H1 (cell line): ENCODE measurements around the gene CFAP74. TPM values are rescaled to one million over a fixed set of nuclear protein-coding genes. Genes with fewer than 3 reads are reported as not detected.

Source experiments
- CTCF ChIA-PET: fragments of 300-600 bp; sonication (Branson Sonifier 250); formaldehyde crosslinking; loops from one replicate; lab custom pipeline; 2021; ENCODE audit not compliant: partially characterized antibody; lab: Charles Lee
- POLR2A ChIA-PET: fragments of 300-600 bp; sonication (Branson Sonifier 250); formaldehyde crosslinking; loops from one replicate; lab custom pipeline; 2021; ENCODE audit warnings: inconsistent platforms; ENCODE audit not compliant: partially characterized antibody; lab: Charles Lee
- DNase-seq, 2 experiments: peaks; one replicate each; pipeline versions ENCODE4 v3.0.0 to v3.0.0-alpha.2; 2010 to 2022; ENCODE audit warnings: low spot score in 2 of 2, low read depth in 1 of 2, mixed read lengths in 1 of 2
- FAIRE-seq: peaks from 2 replicates; lab custom pipeline; 2011; peaks lifted over from hg19 to GRCh38; lab: Jason Lieb, UNC
- H2AFZ ChIP-seq: 2 replicates; pipeline ENCODE4 v1.8.1; 2012; ENCODE audit warnings: low read length, inconsistent platforms
- H2AK5ac ChIP-seq: 2 replicates; pipeline ENCODE4 v1.6.1; 2013; ENCODE audit warnings: low read depth, low read length
- H2BK120ac ChIP-seq: replicated peaks from 2 replicates; pipeline ENCODE3; 2013; ENCODE audit warnings: low read depth, low read length, inconsistent platforms
- H2BK12ac ChIP-seq: 2 replicates; pipeline ENCODE4 v1.6.1; 2013; ENCODE audit warnings: low read depth, low read length
- H2BK15ac ChIP-seq: 2 replicates; pipeline ENCODE4 v1.6.1; 2013; ENCODE audit warnings: low read length
- H2BK20ac ChIP-seq: 2 replicates; pipeline ENCODE4 v1.6.1; 2013; ENCODE audit warnings: low read length
- H2BK5ac ChIP-seq: 2 replicates; pipeline ENCODE4 v1.6.1; 2013; ENCODE audit warnings: low read depth, low read length
- H3K14ac ChIP-seq: 2 replicates; pipeline ENCODE4 v1.6.1; 2013; ENCODE audit warnings: inconsistent platforms; ENCODE audit not compliant: insufficient read length
- H3K18ac ChIP-seq: 2 replicates; pipeline ENCODE4 v1.6.1; 2013; ENCODE audit warnings: low read length; ENCODE audit errors: extremely low read depth
- H3K23ac ChIP-seq: 2 replicates; pipeline ENCODE4 v1.6.1; 2013; ENCODE audit warnings: inconsistent platforms; ENCODE audit not compliant: insufficient read length
- H3K23me2 ChIP-seq: 2 replicates; pipeline ENCODE4 v1.6.1; 2013; ENCODE audit warnings: low read depth, low read length
- H3K27ac ChIP-seq: 2 replicates; pipeline ENCODE4 v1.6.1; 2011; ENCODE audit warnings: low read depth, low read length, inconsistent platforms
- H3K27me3 ChIP-seq, 4 experiments: replicated peaks in 1 of 4; 1 replicate in 1 of 4; 2 replicates in 3 of 4; pipeline versions ENCODE4 v1.6.1 to v1.8.1; 2011 to 2013; ENCODE audit warnings: low read length in 3 of 4, mild to moderate bottlenecking in 3 of 4, inconsistent platforms in 2 of 4, mixed read lengths in 2 of 4, moderate library complexity in 1 of 4; ENCODE audit not compliant: control insufficient read depth in 3 of 4, insufficient read depth in 3 of 4; ENCODE audit errors: extremely low read depth in 1 of 4
- H3K36me3 ChIP-seq, 4 experiments: 2 replicates each; pipeline versions ENCODE4 v1.6.1 to v1.8.1; 2011 to 2013; ENCODE audit warnings: mild to moderate bottlenecking in 4 of 4, low read length in 3 of 4, moderate library complexity in 2 of 4, control low read depth in 1 of 4, inconsistent platforms in 1 of 4; ENCODE audit not compliant: insufficient read depth in 4 of 4, control insufficient read depth in 2 of 4
- H3K4ac ChIP-seq: replicated peaks from 2 replicates; pipeline ENCODE3; 2013; ENCODE audit warnings: low read length, low read depth, mixed read lengths, inconsistent platforms; ENCODE audit not compliant: insufficient read length
- H3K4me1 ChIP-seq, 4 experiments: replicated peaks in 1 of 4; 1 replicate in 1 of 4; 2 replicates in 3 of 4; pipeline versions ENCODE4 v1.6.1 to v1.8.1; 2011 to 2013; ENCODE audit warnings: low read length in 3 of 4, inconsistent platforms in 2 of 4, mixed read lengths in 1 of 4; ENCODE audit not compliant: insufficient read depth in 4 of 4, control insufficient read depth in 3 of 4
- H3K4me2 ChIP-seq, 2 experiments: 2 replicates each; pipeline versions ENCODE4 v1.6.1 to v1.8.1; 2011 to 2013; ENCODE audit warnings: low read depth in 2 of 2, low read length in 2 of 2, control low read depth in 1 of 2, inconsistent platforms in 1 of 2, mild to moderate bottlenecking in 1 of 2; ENCODE audit not compliant: insufficient read depth in 1 of 2
- H3K4me3 ChIP-seq, 4 experiments: fragments of 200-600, 300-600 bp in 1 of 4; sonication (generic), shearing (Covaris generic), sonication (Bioruptor Twin) in 1 of 4; 2 replicates each; pipeline versions ENCODE4 v1.5.1 to v1.8.1; 2011 to 2016; ENCODE audit warnings: low read length in 4 of 4, low read depth in 3 of 4, control low read depth in 2 of 4, inconsistent platforms in 2 of 4, mild to moderate bottlenecking in 2 of 4, mixed read lengths in 1 of 4, moderate library complexity in 1 of 4; ENCODE audit not compliant: insufficient read depth in 2 of 4; ENCODE audit errors: extremely low read depth in 1 of 4
- H3K56ac ChIP-seq: replicated peaks from 2 replicates; pipeline ENCODE3; 2013; ENCODE audit warnings: low read depth, mild to moderate bottlenecking, mixed read lengths, low read length, inconsistent platforms; ENCODE audit not compliant: insufficient read length
- H3K79me1 ChIP-seq: 2 replicates; pipeline ENCODE4 v1.6.1; 2013; ENCODE audit warnings: low read depth, low read length, control low read depth
- H3K79me2 ChIP-seq, 2 experiments: 2 replicates each; pipeline versions ENCODE4 v1.6.1 to v1.8.1; 2012 to 2013; ENCODE audit warnings: low read length in 2 of 2, mild to moderate bottlenecking in 2 of 2, inconsistent platforms in 1 of 2; ENCODE audit not compliant: insufficient read depth in 2 of 2, control insufficient read depth in 1 of 2
- H3K9ac ChIP-seq, 4 experiments: replicated peaks in 1 of 4; 1 replicate in 1 of 4; 2 replicates in 3 of 4; pipeline versions ENCODE4 v1.6.1 to v1.8.1; 2011 to 2013; ENCODE audit warnings: low read depth in 3 of 4, low read length in 3 of 4, control low read depth in 2 of 4, mild to moderate bottlenecking in 2 of 4, moderate library complexity in 2 of 4, inconsistent platforms in 1 of 4; ENCODE audit errors: extremely low read depth in 1 of 4
- H3K9me3 ChIP-seq, 2 experiments: 2 replicates each; pipeline versions ENCODE4 v1.6.1 to v1.8.1; 2012 to 2013; ENCODE audit warnings: mild to moderate bottlenecking in 2 of 2, moderate library complexity in 2 of 2, control low read depth in 1 of 2, inconsistent platforms in 1 of 2, low read depth in 1 of 2, low read length in 1 of 2, mixed read lengths in 1 of 2; ENCODE audit not compliant: insufficient read depth in 2 of 2
- H4K20me1 ChIP-seq, 2 experiments: replicated peaks in 1 of 2; 2 replicates each; pipeline versions ENCODE3 to v1.8.1; 2011 to 2013; ENCODE audit warnings: inconsistent platforms in 2 of 2, low read length in 2 of 2, mild to moderate bottlenecking in 1 of 2; ENCODE audit not compliant: insufficient read depth in 2 of 2, control insufficient read depth in 1 of 2
- H4K5ac ChIP-seq: 2 replicates; pipeline ENCODE4 v1.6.1; 2013; ENCODE audit warnings: low read length, low read depth, mixed read lengths, inconsistent platforms; ENCODE audit not compliant: insufficient read length
- H4K8ac ChIP-seq: 2 replicates; pipeline ENCODE4 v1.8.0; 2013; ENCODE audit warnings: mild to moderate bottlenecking, moderate library complexity, low read length, inconsistent platforms; ENCODE audit not compliant: insufficient read depth; ENCODE audit errors: extremely low read depth
- H4K91ac ChIP-seq: replicated peaks from 2 replicates; pipeline ENCODE3; 2013; ENCODE audit warnings: low read length, mixed read lengths, inconsistent platforms; ENCODE audit not compliant: insufficient read length
- CBX5 ChIP-seq: fragments of 300-800, 300-1000 bp; sonication (generic); IDR thresholded peaks from 2 replicates; pipeline ENCODE4 v1.7.1; 2016; ENCODE audit warnings: antibody characterized with exemption, low read length, low read depth
- EP300 ChIP-seq, 2 experiments: IDR thresholded peaks; 1 replicate in 1 of 2; 2 replicates in 1 of 2; pipeline ENCODE4 v1.6.1; 2011 to 2012; ENCODE audit warnings: low read depth in 2 of 2, low read length in 2 of 2, mild to moderate bottlenecking in 2 of 2, borderline replicate concordance in 1 of 2, inconsistent platforms in 1 of 2, moderate library complexity in 1 of 2
- FOSL1 ChIP-seq: IDR thresholded peaks from 2 replicates; pipeline ENCODE4 v1.6.1; 2011; ENCODE audit warnings: mild to moderate bottlenecking, low read depth, low read length, moderate library complexity; ENCODE audit not compliant: insufficient read depth
- HDAC2 ChIP-seq, 2 experiments: fragments of 300-600 bp in 1 of 2; sonication (generic) in 1 of 2; IDR thresholded peaks; 2 replicates each; pipeline ENCODE4 v1.6.1; 2011 to 2012; ENCODE audit warnings: low read depth in 2 of 2, low read length in 2 of 2, mild to moderate bottlenecking in 2 of 2, moderate library complexity in 2 of 2, borderline replicate concordance in 1 of 2, inconsistent platforms in 1 of 2
- JUN ChIP-seq: IDR thresholded peaks from 2 replicates; pipeline ENCODE4 v1.6.1; 2011; ENCODE audit warnings: low read depth, mild to moderate bottlenecking, improper control_type of control experiment, low read length
- JUND ChIP-seq: IDR thresholded peaks from 2 replicates; pipeline ENCODE4 v1.6.1; 2011; ENCODE audit warnings: mild to moderate bottlenecking, improper control_type of control experiment, low read length
- POLR2AphosphoS5 ChIP-seq: IDR thresholded peaks from 2 replicates; pipeline ENCODE4 v1.6.1; 2011; ENCODE audit warnings: low read depth, low read length
- POU5F1 ChIP-seq: IDR thresholded peaks from 2 replicates; pipeline ENCODE4 v1.6.1; 2011; ENCODE audit warnings: low read depth, mild to moderate bottlenecking, low read length, moderate library complexity
- RAD21 ChIP-seq, 2 experiments: IDR thresholded peaks in 1 of 2; conservative IDR thresholded peaks in 1 of 2; 2 replicates each; pipeline ENCODE4 v1.6.1; 2011; ENCODE audit warnings: low read depth in 2 of 2, low read length in 2 of 2, improper control_type of control experiment in 1 of 2, inconsistent platforms in 1 of 2, mild to moderate bottlenecking in 1 of 2, moderate library complexity in 1 of 2
- RNF2 ChIP-seq: fragments of 200-900, 300-1000 bp; sonication (generic); IDR thresholded peaks from 2 replicates; pipeline ENCODE4 v1.7.1; 2016; ENCODE audit warnings: borderline replicate concordance, low read depth, mild to moderate bottlenecking, antibody characterized with exemption, low read length; ENCODE audit not compliant: poor library complexity, severe bottlenecking; ENCODE audit errors: missing control alignments
- RXRA ChIP-seq: IDR thresholded peaks from 2 replicates; pipeline ENCODE4 v1.6.1; 2011; ENCODE audit warnings: low read depth, mild to moderate bottlenecking, low read length, moderate library complexity; ENCODE audit not compliant: insufficient read depth
- TCF12 ChIP-seq: IDR thresholded peaks from 2 replicates; pipeline ENCODE4 v1.6.1; 2011; ENCODE audit warnings: low read depth, mild to moderate bottlenecking, low read length
- YY1 ChIP-seq: IDR thresholded peaks from 2 replicates; pipeline ENCODE4 v1.6.1; 2011; ENCODE audit warnings: low read depth, mild to moderate bottlenecking, low read length
- WGBS, 2 experiments: shearing (Covaris generic) in 1 of 2; methylation state at CpG; one replicate each; pipeline versions ENCODE4 v1.1.6 to v1.1.7; 2013 to 2015; ENCODE audit warnings: low lambda C conversion rate in 2 of 2, mixed read lengths in 2 of 2, inconsistent platforms in 1 of 2, low coverage in 1 of 2, missing lambda C conversion rate in 1 of 2; ENCODE audit not compliant: insufficient replicate concordance in 2 of 2, insufficient coverage in 1 of 2, insufficient read length in 1 of 2; ENCODE audit errors: extremely low coverage in 1 of 2, missing lambda C conversion rate in 1 of 2; 5-methylcytosine and 5-hydroxymethylcytosine counted together
- polyA plus RNA-seq, 7 experiments: library from polyadenylated mRNA; depleted of rRNA in 3 of 7; stranded (reverse) in 5 of 7; unstranded in 2 of 7; fragments of >200 nt in 5 of 7; fragments of 200-250 nt in 2 of 7; gene quantifications; 1 replicate in 5 of 7; 2 replicates in 1 of 7; 4 replicates in 1 of 7; pipeline versions ENCODE4 v1.2.1 to v1.2.3, GENCODE V29; 2011 to 2013; ENCODE audit warnings: missing spikeins in 2 of 7, mixed read lengths in 2 of 7
- total RNA-seq: library from RNA; stranded (reverse); fragmentation: NEBNext Ultra II Directional; extraction: Animal tissue kit (Norgen Biotek cat#: 25700); gene quantifications from 2 replicates; pipeline ENCODE4 v1.2.1, GENCODE V29; 2021

The CFAP74 gene
- total and polyA plus RNA-seq, 2 of the 8 experiments (the other 6 are each of a cell fraction or from before 2014, with no cell fraction given), result 0.09 to 0.20 TPM

DNA sequence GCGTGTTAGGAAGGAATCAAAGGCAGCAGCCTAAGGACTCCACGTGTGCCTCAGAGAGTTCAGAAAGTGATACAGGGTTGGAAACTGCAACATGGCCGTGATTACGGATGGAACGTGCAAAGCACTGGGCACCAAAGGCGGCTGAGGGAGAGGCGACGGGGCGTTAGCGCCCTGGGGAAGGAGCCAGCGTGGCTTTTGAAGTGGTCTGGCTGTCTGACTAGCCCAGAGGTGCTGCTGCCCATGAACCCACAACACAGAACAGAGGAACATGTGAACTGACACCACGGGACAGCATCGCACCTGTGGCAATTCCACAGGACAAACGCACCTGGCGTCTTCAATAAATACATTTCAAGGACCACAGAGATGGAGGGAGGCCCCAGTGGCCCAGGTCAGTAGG is 66.5 kb downstream of the CFAP74 start:
- WGBS, 2 experiments, result 91 to 100% methylated on average over 1 to 15 of the region's 15 CpGs

More for the DNA sequence above, 66.5 kb downstream of the CFAP74 start:
- no peaks in the 10 kb centered on the region for H3K79me1 ChIP-seq
- peaks cover 0 to 2% of the 10 kb centered on the region in 2 experiments for H4K20me1 ChIP-seq
- no peak for DNase-seq
- H3K4me2 ChIP-seq, result no peak overlapping the region
- H3K27ac ChIP-seq, result no peak overlapping the region
- TF ChIP-seq POU5F1 (no peak), JUN (no peak), HDAC2 (IDR thresholded peaks at IDR 0.05; ENCODE audit: borderline replicate concordance in 1 of 2, low read depth in 2 of 2, low read length in 2 of 2) (no peak), RNF2 (no peak), FOSL1 (no peak), POLR2AphosphoS5 (no peak), YY1 (no peak), CBX5 (no peak), TCF12 (no peak), RXRA (no peak), RAD21 (IDR thresholded peaks at IDR 0.05 in 1 of 2, conservative IDR thresholded peaks at IDR 0.05 in 1 of 2; ENCODE audit: low read depth in 2 of 2, low read length in 2 of 2) (no peak), EP300 (IDR thresholded peaks at IDR 0.05; ENCODE audit: borderline replicate concordance in 1 of 2, low read depth in 2 of 2, low read length in 2 of 2) (no peak), JUND (no peak)
- no peak for FAIRE-seq
- no peak overlapping the region for H2BK15ac ChIP-seq
- no peak overlapping the region for H3K56ac ChIP-seq
- no peak overlapping the region for H3K4me3 ChIP-seq
- H3K23ac ChIP-seq, result no peak overlapping the region
- H3K36me3 ChIP-seq, result no peaks in the 10 kb centered on the region
- POLR2A ChIA-PET, result no interaction called here
- H3K4me1 ChIP-seq, result no peaks in the 10 kb centered on the region
- H3K14ac ChIP-seq, result no peak overlapping the region
- H2BK20ac ChIP-seq, result no peak overlapping the region
- H2BK12ac ChIP-seq, result no peak overlapping the region
- H4K91ac ChIP-seq, result no peak overlapping the region
- H4K5ac ChIP-seq, result no peak overlapping the region
- no peak overlapping the region for H3K18ac ChIP-seq
- H3K4ac ChIP-seq, result no peak overlapping the region
- CTCF ChIA-PET, result interaction anchor here (1.1 kb wide), 1 partner anchor 36 kb away, joined by 3 read pairs; no protein-coding TSS in a partner anchor
- H2AK5ac ChIP-seq, result peak overlapping the region; percentile 53; the same call in 1 of the 2 replicates
- no peak overlapping the region for H2BK5ac ChIP-seq
- H3K27me3 ChIP-seq, result no peaks in the 10 kb centered on the region
- H3K9me3 ChIP-seq, result peaks cover 0 to 16% of the 10 kb centered on the region in 2 experiments; a peak in 2 of 4 replicates
- 0 out of 2 replicates have a peak overlapping the region, but pooled peaks have one; percentile 59 for H2AFZ ChIP-seq
- no peak overlapping the region for H3K9ac ChIP-seq
- no peaks in the 10 kb centered on the region for H3K79me2 ChIP-seq
- no peak overlapping the region for H4K8ac ChIP-seq
- H3K23me2 ChIP-seq, result peaks cover 5% of the 10 kb centered on the region; the same call in 1 of the 2 replicates
- H2BK120ac ChIP-seq, result no peak overlapping the region
